ENCODE measurements around the gene HAPSTR1. TPM values are rescaled to one million over a fixed set of nuclear protein-coding genes. Genes with fewer than 3 reads are reported as not detected.
A peak's percentile ranks its signal among the peaks of the same experiment; 100 is the strongest.

The HAPSTR1 gene
- total and polyA plus RNA-seq, 2 of the 13 experiments (the other 11 are each of a cell fraction or from before 2014, with no cell fraction given), result 25.2 to 83.2 TPM

DNA sequence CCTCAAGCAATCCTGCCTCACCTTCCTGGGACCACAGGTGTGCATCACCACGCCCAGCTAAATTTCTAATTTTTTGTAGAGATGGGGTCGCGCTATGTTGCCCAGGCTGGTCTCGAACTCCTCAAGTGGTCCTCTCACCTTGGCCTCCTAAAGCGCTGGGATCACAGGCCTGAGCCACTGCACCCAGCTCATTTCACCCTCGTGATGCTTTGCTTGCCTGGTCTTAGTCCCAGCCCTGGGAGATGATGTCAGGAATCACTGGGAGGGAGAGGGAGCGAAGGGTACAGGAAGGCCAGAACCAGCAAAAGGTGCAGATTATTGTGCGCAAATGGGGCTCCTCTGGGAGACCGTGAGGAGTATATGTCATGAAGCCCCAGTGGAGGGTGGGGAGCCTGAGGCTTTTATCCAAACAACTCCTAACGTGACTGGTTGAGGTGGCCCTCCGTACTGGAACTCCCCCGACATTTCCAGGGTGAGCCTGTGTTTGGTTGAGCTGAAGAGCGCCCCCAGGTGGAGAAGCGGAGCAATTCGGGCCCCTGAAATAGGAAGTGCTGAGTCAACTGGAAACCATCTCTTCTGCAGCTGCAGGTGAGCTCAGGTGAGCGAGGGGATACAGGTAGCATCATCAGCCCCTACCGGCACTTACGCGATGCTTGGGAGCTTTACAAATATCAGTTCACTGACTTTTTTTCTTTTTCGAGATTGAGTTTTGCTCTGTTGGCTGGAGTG is 41.2 kb upstream of the HAPSTR1 start:
- intact Hi-C loops (cut with micrococcal nuclease; ENCODE audit: unreplicated experiment), result no loop called here
- in situ Hi-C loops (cut with HindIII; ENCODE audit: extremely low pct_ligation_motif_present, low pct_unique_long_range_greater_than_20kb), result no loop called here
- no peak overlapping the region for H3K27ac ChIP-seq (ENCODE audit: extremely low read length, insufficient read depth, low read length)
- TF ChIP-seq FLYWCH1 (CRISPR knock-in tag; IDR thresholded peaks at IDR 0.05) (no peak), AHR (CRISPR knock-in tag; IDR thresholded peaks at IDR 0.05) (no peak), ZSCAN31 (CRISPR knock-in tag; IDR thresholded peaks at IDR 0.05; ENCODE audit: low read depth) (no peak), JUNB (CRISPR knock-in tag; IDR thresholded peaks at IDR 0.05; ENCODE audit: borderline replicate concordance) (no peak), ZC3H13 (CRISPR knock-in tag; IDR thresholded peaks at IDR 0.05) (no peak), ZBTB7B (CRISPR knock-in tag; IDR thresholded peaks at IDR 0.05) (no peak), MAFG (CRISPR knock-in tag; IDR thresholded peaks at IDR 0.05) (peak; percentile 93), ZNF891 (CRISPR knock-in tag; IDR thresholded peaks at IDR 0.05) (no peak)
- TF ChIP-seq, protein P1, sequence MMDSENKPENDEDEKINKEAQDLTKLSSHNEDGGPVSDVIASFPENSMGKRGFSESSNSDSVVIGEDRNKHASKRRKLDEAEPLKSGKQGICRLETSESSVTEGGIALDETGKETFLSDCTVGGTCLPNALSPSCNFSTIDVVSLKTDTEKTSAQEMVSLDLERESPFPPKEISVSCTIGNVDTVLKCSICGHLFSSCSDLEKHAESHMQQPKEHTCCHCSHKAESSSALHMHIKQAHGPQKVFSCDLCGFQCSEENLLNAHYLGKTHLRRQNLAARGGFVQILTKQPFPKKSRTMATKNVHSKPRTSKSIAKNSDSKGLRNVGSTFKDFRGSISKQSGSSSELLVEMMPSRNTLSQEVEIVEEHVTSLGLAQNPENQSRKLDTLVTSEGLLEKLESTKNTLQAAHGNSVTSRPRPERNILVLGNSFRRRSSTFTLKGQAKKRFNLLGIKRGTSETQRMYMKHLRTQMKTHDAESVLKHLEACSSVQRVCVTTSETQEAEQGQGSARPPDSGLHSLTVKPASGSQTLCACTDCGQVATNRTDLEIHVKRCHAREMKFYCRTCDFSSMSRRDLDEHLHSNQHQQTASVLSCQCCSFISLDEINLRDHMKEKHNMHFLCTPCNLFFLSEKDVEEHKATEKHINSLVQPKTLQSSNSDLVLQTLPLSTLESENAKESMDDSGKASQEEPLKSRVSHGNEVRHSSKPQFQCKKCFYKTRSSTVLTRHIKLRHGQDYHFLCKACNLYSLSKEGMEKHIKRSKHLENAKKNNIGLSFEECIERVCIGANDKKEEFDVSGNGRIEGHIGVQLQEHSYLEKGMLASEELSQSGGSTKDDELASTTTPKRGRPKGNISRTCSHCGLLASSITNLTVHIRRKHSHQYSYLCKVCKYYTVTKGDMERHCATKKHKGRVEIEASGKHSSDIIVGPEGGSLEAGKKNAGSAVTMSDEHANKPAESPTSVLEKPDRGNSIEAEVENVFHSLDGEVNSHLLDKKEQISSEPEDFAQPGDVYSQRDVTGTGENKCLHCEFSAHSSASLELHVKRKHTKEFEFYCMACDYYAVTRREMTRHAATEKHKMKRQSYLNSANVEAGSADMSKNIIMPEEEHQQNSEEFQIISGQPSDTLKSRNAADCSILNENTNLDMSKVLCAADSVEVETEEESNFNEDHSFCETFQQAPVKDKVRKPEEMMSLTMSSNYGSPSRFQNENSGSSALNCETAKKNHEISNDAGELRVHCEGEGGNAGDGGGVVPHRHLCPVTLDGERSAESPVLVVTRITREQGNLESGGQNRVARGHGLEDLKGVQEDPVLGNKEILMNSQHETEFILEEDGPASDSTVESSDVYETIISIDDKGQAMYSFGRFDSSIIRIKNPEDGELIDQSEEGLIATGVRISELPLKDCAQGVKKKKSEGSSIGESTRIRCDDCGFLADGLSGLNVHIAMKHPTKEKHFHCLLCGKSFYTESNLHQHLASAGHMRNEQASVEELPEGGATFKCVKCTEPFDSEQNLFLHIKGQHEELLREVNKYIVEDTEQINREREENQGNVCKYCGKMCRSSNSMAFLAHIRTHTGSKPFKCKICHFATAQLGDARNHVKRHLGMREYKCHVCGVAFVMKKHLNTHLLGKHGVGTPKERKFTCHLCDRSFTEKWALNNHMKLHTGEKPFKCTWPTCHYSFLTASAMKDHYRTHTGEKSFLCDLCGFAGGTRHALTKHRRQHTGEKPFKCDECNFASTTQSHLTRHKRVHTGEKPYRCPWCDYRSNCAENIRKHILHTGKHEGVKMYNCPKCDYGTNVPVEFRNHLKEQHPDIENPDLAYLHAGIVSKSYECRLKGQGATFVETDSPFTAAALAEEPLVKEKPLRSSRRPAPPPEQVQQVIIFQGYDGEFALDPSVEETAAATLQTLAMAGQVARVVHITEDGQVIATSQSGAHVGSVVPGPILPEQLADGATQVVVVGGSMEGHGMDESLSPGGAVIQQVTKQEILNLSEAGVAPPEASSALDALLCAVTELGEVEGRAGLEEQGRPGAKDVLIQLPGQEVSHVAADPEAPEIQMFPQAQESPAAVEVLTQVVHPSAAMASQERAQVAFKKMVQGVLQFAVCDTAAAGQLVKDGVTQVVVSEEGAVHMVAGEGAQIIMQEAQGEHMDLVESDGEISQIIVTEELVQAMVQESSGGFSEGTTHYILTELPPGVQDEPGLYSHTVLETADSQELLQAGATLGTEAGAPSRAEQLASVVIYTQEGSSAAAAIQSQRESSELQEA (CRISPR knock-in tag; IDR thresholded peaks at IDR 0.05; ENCODE audit: not compliant biosample characterization), result no peak
- TF ChIP-seq, protein P2, sequence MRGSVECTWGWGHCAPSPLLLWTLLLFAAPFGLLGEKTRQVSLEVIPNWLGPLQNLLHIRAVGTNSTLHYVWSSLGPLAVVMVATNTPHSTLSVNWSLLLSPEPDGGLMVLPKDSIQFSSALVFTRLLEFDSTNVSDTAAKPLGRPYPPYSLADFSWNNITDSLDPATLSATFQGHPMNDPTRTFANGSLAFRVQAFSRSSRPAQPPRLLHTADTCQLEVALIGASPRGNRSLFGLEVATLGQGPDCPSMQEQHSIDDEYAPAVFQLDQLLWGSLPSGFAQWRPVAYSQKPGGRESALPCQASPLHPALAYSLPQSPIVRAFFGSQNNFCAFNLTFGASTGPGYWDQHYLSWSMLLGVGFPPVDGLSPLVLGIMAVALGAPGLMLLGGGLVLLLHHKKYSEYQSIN (CRISPR knock-in tag; IDR thresholded peaks at IDR 0.05; ENCODE audit: borderline replicate concordance), result no peak
- TF ChIP-seq, protein P3, sequence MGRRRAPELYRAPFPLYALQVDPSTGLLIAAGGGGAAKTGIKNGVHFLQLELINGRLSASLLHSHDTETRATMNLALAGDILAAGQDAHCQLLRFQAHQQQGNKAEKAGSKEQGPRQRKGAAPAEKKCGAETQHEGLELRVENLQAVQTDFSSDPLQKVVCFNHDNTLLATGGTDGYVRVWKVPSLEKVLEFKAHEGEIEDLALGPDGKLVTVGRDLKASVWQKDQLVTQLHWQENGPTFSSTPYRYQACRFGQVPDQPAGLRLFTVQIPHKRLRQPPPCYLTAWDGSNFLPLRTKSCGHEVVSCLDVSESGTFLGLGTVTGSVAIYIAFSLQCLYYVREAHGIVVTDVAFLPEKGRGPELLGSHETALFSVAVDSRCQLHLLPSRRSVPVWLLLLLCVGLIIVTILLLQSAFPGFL (CRISPR knock-in tag; IDR thresholded peaks at IDR 0.05), result no peak

More for the DNA sequence above, 41.2 kb upstream of the HAPSTR1 start:
- Histone ChIP-seq H2AFZ (ENCODE audit: low read length) (no peak overlapping the region), H4K20me1 (ENCODE audit: insufficient read depth, low read length) (no peaks in the 10 kb centered on the region), H3K4me1 (ENCODE audit: insufficient read depth, low read length) (peaks cover 43% of the 10 kb centered on the region), H3K36me3 (replicated peaks in 1 of 2; ENCODE audit: control insufficient read depth in 1 of 2, insufficient read depth in 2 of 2, low read length in 2 of 2) (no peaks in the 10 kb centered on the region), H3K9me3 (ENCODE audit: low read length) (no peaks in the 10 kb centered on the region), H3K9ac (ENCODE audit: insufficient read depth, low read depth, low read length) (no peak overlapping the region), H3K27me3 (ENCODE audit: control insufficient read depth in 1 of 2, insufficient read depth in 2 of 2, low read length in 2 of 2) (peaks cover 0 to 7% of the 10 kb centered on the region in 2 experiments; a peak in 1 of 5 replicates), H3K79me2 (ENCODE audit: insufficient read depth, low read length) (no peaks in the 10 kb centered on the region), H3K4me3 (replicated peaks in 1 of 3; ENCODE audit: insufficient read depth in 1 of 3, low read depth in 2 of 3, low read length in 3 of 3) (no peak overlapping the region), H3K4me2 (ENCODE audit: low read depth, low read length) (no peak overlapping the region)
- BruUV-seq (replicated peaks), result no TSS peak
- CTCF ChIA-PET (ENCODE audit: low intra/inter-chr PET ratio, low total read pairs), result no interaction called here
- no peak for FAIRE-seq
- WGBS (ENCODE audit: low lambda C conversion rate), result 68% methylated on average over 20 of the region's 20 CpGs
- peak; percentile 52 for DNase-seq (ENCODE audit: low spot score)
- POLR2A ChIA-PET, result interaction anchor here (1.5 kb wide), 1 partner anchor 41 kb away, joined by 9 read pairs; the partner anchor contains the start of gene HAPSTR1
- ATAC-seq, result no peak; the same call in 2 of the 3 replicates
